ENCODE data around the gene NUS1.
A peak's percentile ranks its signal among the peaks of the same experiment; 100 is the strongest.
"Not testable (repeated sequence)": the region's sequence is repeated elsewhere in the genome, so short reads cannot be mapped to it uniquely, and the experiment has no call there.

The NUS1 gene

DNA sequence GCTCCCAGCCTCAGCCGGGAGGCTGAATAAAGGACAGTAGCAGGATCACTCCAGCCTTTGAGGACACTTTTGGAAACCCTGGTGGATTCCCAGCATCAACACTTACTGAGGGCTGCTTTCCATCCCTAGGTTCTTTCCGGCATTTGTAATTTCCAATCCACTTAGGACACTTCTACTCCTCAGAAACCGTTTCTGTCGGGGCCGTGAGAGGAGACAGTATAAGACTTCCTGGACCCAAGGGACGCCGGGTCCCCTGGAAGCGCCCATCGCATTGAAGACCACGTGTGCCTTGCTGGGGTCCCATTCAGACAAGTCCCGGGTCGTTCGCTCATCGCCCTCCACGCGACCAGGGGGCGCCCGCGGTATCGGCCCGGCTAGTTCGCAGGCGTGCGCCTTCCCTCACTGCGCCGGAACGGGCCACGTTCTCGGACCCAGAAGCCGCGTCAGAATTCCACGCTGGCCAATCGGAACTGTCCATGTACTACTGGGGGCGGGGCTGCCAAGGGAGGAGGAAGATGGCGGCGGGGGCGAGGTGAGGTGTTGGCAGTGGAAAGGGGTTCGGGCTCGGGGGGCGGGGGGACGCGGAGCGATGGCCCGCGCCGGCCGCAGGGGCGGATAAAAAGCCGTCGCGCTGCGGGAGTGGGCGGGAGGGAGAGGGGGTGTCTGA, at the start of gene NUS1:
NUS1 (plus strand) TSS at position 479 of the 667 bp plus-strand sequence. CDS start 202 bp downstream, outside the sequence.
- peak; percentile 99 for DNase-seq (ENCODE audit: low read depth)
- Histone ChIP-seq H3K4me1 (ENCODE audit: control insufficient read depth, insufficient read depth, low read length) (peaks cover 31% of the 10 kb centered on the region), H3K9me3 (ENCODE audit: control insufficient read depth, low read length) (no peaks in the 10 kb centered on the region), H3K9ac (ENCODE audit: low read length) (peak within 1 kb of the TSS; percentile 88), H3K4me3 (ENCODE audit: low read length) (peak within 1 kb of the TSS; percentile 90), H3K36me3 (ENCODE audit: control insufficient read depth, insufficient read depth, low read length, severe bottlenecking) (no peaks in the 10 kb centered on the region), H3K27me3 (replicated peaks; ENCODE audit: control insufficient read depth, insufficient read depth, low read length) (no peaks in the 10 kb centered on the region)

DNA sequence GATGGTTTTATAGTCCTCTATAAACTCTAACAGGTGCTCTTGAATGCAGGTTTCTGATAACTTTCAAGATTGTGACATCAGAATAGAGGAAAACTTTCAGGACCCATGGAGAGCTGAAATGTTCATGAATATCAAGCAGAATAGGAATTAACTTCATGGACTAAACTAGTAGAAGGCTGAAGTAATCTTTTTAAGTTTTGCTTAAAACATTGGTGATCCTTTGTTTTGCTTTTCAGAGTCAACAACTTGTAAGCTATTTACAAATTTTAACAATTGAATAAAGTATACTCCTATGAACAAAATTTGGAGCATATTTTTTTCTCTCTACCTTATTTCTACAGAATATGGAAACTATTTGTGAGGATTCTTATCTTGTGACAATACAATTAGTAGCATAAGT, 47.7 kb upstream of the NUS1 start:
- DNase-seq (ENCODE audit: low read depth), result no peak
- Histone ChIP-seq H3K4me3 (ENCODE audit: low read length) (no peak overlapping the region), H3K4me1 (ENCODE audit: control insufficient read depth, insufficient read depth, low read length) (no peaks in the 10 kb centered on the region), H3K27me3 (replicated peaks; ENCODE audit: control insufficient read depth, insufficient read depth, low read length) (no peaks in the 10 kb centered on the region), H3K9ac (ENCODE audit: low read length) (no peak overlapping the region), H3K36me3 (ENCODE audit: control insufficient read depth, insufficient read depth, low read length, severe bottlenecking) (no peaks in the 10 kb centered on the region), H3K9me3 (ENCODE audit: control insufficient read depth, low read length) (peaks cover 31% of the 10 kb centered on the region)

GRCh38 chr6:117629119-117629660, 46.1 kb upstream of the NUS1 start:
- peaks cover 31% of the 10 kb centered on the region for H3K9me3 ChIP-seq (ENCODE audit: control insufficient read depth, low read length)
- H3K4me3 ChIP-seq (ENCODE audit: low read length), result no peak overlapping the region
- H3K36me3 ChIP-seq (ENCODE audit: control insufficient read depth, insufficient read depth, low read length, severe bottlenecking), result no peaks in the 10 kb centered on the region
- DNase-seq (ENCODE audit: low read depth), result no peak
- H3K27me3 ChIP-seq (replicated peaks; ENCODE audit: control insufficient read depth, insufficient read depth, low read length), result no peaks in the 10 kb centered on the region
- no peaks in the 10 kb centered on the region for H3K4me1 ChIP-seq (ENCODE audit: control insufficient read depth, insufficient read depth, low read length)
- H3K9ac ChIP-seq (ENCODE audit: low read length), result no peak overlapping the region

DNA sequence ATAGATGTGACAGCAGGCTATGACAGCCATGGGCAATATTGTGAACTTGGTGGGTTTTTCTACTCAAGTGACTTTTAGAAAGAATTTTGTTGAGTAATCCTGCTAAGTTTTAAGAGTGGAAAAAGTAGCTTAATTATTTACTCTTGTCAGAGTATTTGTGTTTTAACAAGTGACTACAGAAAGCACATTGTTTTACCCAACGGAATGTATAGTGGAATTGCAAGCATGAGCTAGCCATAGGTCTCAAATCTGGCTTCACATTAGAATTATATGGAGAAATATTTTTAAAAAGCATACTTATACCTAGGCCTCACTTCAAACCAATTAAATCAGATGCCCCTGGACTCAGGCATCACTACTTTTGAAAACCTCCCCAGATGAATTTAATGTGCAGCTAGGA, 37.5 kb upstream of the NUS1 start:
- H3K4me1 ChIP-seq (ENCODE audit: control insufficient read depth, insufficient read depth, low read length), result no peaks in the 10 kb centered on the region
- DNase-seq (ENCODE audit: low read depth), result no peak
- H3K4me3 ChIP-seq (ENCODE audit: low read length), result no peak overlapping the region
- H3K36me3 ChIP-seq (ENCODE audit: control insufficient read depth, insufficient read depth, low read length, severe bottlenecking), result no peaks in the 10 kb centered on the region
- no peak overlapping the region for H3K9ac ChIP-seq (ENCODE audit: low read length)
- H3K27me3 ChIP-seq (replicated peaks; ENCODE audit: control insufficient read depth, insufficient read depth, low read length), result no peaks in the 10 kb centered on the region
- peaks cover 4% of the 10 kb centered on the region for H3K9me3 ChIP-seq (ENCODE audit: control insufficient read depth, low read length)

- no peak for DNase-seq (ENCODE audit: low read depth)
- no peaks in the 10 kb centered on the region for H3K27me3 ChIP-seq (replicated peaks; ENCODE audit: control insufficient read depth, insufficient read depth, low read length)
- no peak overlapping the region for H3K9ac ChIP-seq (ENCODE audit: low read length)
- H3K9me3 ChIP-seq (ENCODE audit: control insufficient read depth, low read length), result peaks cover 4% of the 10 kb centered on the region
- H3K4me3 ChIP-seq (ENCODE audit: low read length), result no peak overlapping the region
- H3K36me3 ChIP-seq (ENCODE audit: control insufficient read depth, insufficient read depth, low read length, severe bottlenecking), result no peaks in the 10 kb centered on the region
- H3K4me1 ChIP-seq (ENCODE audit: control insufficient read depth, insufficient read depth, low read length), result no peaks in the 10 kb centered on the region
Observed at GRCh38 chr6:117642976-117643375, 32.3 kb upstream of the NUS1 start.

DNA sequence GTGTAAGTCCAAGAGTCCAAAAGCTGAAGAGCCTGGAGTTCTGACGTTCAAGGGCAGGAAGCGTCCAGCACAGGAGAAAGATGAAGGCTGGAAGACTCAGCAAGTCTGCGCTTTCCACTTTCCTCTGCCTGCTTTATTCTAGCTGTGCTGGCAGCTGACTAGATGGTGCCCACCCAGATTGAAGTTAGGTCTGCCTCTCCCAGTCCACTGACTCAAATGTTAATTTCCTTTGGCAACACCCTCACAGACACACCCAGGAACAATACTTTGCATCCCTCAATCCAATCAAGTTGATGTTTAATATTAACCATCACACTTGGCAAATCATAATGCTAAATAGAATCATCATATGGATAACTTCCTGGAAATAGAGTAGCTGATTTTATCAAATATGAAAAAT, 23.3 kb upstream of the NUS1 start:
- DNase-seq (ENCODE audit: low read depth); H3K9me3 ChIP-seq (ENCODE audit: control insufficient read depth, low read length); H3K27me3 ChIP-seq (replicated peaks; ENCODE audit: control insufficient read depth, insufficient read depth, low read length); H3K4me1 ChIP-seq (ENCODE audit: control insufficient read depth, insufficient read depth, low read length); H3K4me3 ChIP-seq (ENCODE audit: low read length); H3K9ac ChIP-seq (ENCODE audit: low read length); H3K36me3 ChIP-seq (ENCODE audit: control insufficient read depth, insufficient read depth, low read length, severe bottlenecking): not testable (repeated sequence)

DNA sequence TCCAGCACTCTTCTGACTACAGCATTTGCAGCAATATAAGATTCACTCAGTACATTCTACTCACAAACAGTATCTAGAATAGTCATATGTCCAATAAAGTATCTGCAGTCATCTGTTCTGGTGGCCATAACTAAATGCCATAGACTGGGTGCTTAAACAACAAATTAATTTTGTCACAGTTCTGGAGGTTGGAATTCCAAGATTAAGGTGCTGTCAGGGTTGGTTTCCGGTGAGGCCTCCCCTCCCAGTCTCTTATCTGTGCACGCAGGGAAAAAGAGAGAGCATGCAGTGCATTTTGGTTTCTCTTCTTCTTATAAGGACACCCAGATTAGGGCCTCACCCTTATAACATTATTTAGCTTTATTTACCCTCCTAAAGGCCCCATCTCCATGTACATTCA, 21.3 kb upstream of the NUS1 start:
- Histone ChIP-seq H3K27me3 (replicated peaks; ENCODE audit: control insufficient read depth, insufficient read depth, low read length) (no peaks in the 10 kb centered on the region), H3K4me1 (ENCODE audit: control insufficient read depth, insufficient read depth, low read length) (no peaks in the 10 kb centered on the region), H3K9me3 (ENCODE audit: control insufficient read depth, low read length) (no peaks in the 10 kb centered on the region), H3K36me3 (ENCODE audit: control insufficient read depth, insufficient read depth, low read length, severe bottlenecking) (no peaks in the 10 kb centered on the region), H3K9ac (ENCODE audit: low read length) (no peak overlapping the region), H3K4me3 (ENCODE audit: low read length) (no peak overlapping the region)
- DNase-seq (ENCODE audit: low read depth), result no peak

DNA sequence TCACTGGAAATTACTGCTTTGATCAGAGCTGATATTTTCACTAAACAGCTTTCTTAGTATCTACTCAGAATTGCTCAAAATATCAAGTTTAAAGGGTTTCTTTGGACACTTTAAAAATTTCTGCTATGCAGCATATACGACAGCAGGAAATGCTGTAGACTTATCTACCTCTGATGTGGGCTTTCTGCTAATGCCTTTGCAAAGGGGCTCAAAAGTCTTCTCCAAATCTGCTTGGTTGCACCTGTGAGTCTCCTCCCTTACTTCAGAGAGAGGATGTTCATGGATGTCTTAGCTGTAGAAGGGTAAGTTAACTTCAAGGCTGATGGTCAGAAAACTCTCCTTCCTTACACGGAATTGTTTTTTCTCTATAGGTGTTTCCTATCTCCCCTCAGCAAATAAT, 19.9 kb upstream of the NUS1 start:
- H3K9ac ChIP-seq (ENCODE audit: low read length), result no peak overlapping the region
- no peaks in the 10 kb centered on the region for H3K4me1 ChIP-seq (ENCODE audit: control insufficient read depth, insufficient read depth, low read length)
- no peaks in the 10 kb centered on the region for H3K27me3 ChIP-seq (replicated peaks; ENCODE audit: control insufficient read depth, insufficient read depth, low read length)
- no peaks in the 10 kb centered on the region for H3K36me3 ChIP-seq (ENCODE audit: control insufficient read depth, insufficient read depth, low read length, severe bottlenecking)
- no peak for DNase-seq (ENCODE audit: low read depth)
- no peaks in the 10 kb centered on the region for H3K9me3 ChIP-seq (ENCODE audit: control insufficient read depth, low read length)
- H3K4me3 ChIP-seq (ENCODE audit: low read length), result no peak overlapping the region

DNA sequence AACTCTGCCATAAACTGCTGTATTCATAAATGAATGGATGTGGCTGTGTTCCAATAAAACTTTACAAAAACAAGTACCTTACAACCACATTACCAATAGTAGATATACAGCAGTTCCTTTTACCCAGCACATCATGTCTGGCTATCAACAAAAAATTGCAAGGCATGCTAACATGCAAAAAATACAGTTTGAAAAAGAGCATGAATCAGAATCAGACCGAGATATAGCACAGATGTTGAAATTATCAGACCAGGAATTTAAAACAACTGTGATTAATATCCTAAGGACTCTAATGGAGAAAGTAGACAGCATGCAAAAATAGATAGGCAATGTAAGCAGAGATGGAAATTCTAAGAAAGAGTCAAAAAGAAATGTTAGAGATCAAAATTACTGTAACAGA, 8.4 kb upstream of the NUS1 start:
- Histone ChIP-seq H3K4me1 (ENCODE audit: control insufficient read depth, insufficient read depth, low read length) (no peaks in the 10 kb centered on the region), H3K27me3 (replicated peaks; ENCODE audit: control insufficient read depth, insufficient read depth, low read length) (no peaks in the 10 kb centered on the region), H3K4me3 (ENCODE audit: low read length) (no peak overlapping the region), H3K36me3 (ENCODE audit: control insufficient read depth, insufficient read depth, low read length, severe bottlenecking) (no peaks in the 10 kb centered on the region), H3K9me3 (ENCODE audit: control insufficient read depth, low read length) (no peaks in the 10 kb centered on the region), H3K9ac (ENCODE audit: low read length) (no peak overlapping the region)
- no peak for DNase-seq (ENCODE audit: low read depth)

GRCh38 chr6:117668736-117669135, 6.5 kb upstream of the NUS1 start:
- Histone ChIP-seq H3K4me1 (ENCODE audit: control insufficient read depth, insufficient read depth, low read length) (no peaks in the 10 kb centered on the region), H3K36me3 (ENCODE audit: control insufficient read depth, insufficient read depth, low read length, severe bottlenecking) (no peaks in the 10 kb centered on the region), H3K9me3 (ENCODE audit: control insufficient read depth, low read length) (no peaks in the 10 kb centered on the region), H3K4me3 (ENCODE audit: low read length) (no peak overlapping the region), H3K27me3 (replicated peaks; ENCODE audit: control insufficient read depth, insufficient read depth, low read length) (no peaks in the 10 kb centered on the region), H3K9ac (ENCODE audit: low read length) (no peak overlapping the region)
- DNase-seq (ENCODE audit: low read depth), result no peak

DNA sequence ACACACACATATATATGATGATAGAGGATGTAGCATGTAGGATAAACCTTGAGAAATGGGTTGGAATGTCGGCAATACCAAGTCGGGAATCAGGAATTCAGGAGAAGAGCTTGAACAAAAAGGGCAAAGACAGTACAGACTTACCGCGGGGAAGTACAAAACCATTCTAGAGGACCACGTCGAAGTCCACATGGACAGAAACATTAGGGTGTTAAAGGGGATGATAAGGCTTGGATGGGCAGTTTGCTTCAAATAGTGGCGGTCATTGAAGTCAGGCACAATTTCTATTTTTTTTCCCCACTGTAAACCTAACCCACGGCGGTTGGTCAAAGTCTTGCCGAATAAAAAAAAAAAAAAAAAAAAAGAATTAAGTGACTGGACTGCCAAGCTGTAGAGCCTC, 766 bp upstream of the NUS1 start:
- Histone ChIP-seq H3K36me3 (ENCODE audit: control insufficient read depth, insufficient read depth, low read length, severe bottlenecking) (no peaks in the 10 kb centered on the region), H3K9ac (ENCODE audit: low read length) (peak overlapping the region; percentile 45), H3K4me1 (ENCODE audit: control insufficient read depth, insufficient read depth, low read length) (peaks cover 28% of the 10 kb centered on the region), H3K4me3 (ENCODE audit: low read length) (peak overlapping the region; percentile 81), H3K27me3 (replicated peaks; ENCODE audit: control insufficient read depth, insufficient read depth, low read length) (no peaks in the 10 kb centered on the region), H3K9me3 (ENCODE audit: control insufficient read depth, low read length) (no peaks in the 10 kb centered on the region)
- no peak for DNase-seq (ENCODE audit: low read depth)

Data from adipocyte (in vitro differentiated cells).